Measurements from ENCODE around the gene NPPC.

NPPC gene

GRCh38 chr2:231923951-231924888 is 2.0 kb downstream of the NPPC start:
- no peak for ATAC-seq
- TF ChIP-seq BACH2 (CRISPR knock-in tag; IDR thresholded peaks at IDR 0.05; ENCODE audit: borderline replicate concordance) = no peak
- no peak for TF ChIP-seq CREB5 (CRISPR knock-in tag; IDR thresholded peaks at IDR 0.05; ENCODE audit: low read depth)
- TF ChIP-seq ZNF565 (CRISPR knock-in tag; conservative IDR thresholded peaks at IDR 0.05; ENCODE audit: low read depth) = no peak
- TF ChIP-seq, protein P1, sequence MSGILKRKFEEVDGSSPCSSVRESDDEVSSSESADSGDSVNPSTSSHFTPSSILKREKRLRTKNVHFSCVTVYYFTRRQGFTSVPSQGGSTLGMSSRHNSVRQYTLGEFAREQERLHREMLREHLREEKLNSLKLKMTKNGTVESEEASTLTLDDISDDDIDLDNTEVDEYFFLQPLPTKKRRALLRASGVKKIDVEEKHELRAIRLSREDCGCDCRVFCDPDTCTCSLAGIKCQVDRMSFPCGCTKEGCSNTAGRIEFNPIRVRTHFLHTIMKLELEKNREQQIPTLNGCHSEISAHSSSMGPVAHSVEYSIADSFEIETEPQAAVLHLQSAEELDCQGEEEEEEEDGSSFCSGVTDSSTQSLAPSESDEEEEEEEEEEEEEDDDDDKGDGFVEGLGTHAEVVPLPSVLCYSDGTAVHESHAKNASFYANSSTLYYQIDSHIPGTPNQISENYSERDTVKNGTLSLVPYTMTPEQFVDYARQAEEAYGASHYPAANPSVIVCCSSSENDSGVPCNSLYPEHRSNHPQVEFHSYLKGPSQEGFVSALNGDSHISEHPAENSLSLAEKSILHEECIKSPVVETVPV (CRISPR knock-in tag; IDR thresholded peaks at IDR 0.05) = no peak

DNA sequence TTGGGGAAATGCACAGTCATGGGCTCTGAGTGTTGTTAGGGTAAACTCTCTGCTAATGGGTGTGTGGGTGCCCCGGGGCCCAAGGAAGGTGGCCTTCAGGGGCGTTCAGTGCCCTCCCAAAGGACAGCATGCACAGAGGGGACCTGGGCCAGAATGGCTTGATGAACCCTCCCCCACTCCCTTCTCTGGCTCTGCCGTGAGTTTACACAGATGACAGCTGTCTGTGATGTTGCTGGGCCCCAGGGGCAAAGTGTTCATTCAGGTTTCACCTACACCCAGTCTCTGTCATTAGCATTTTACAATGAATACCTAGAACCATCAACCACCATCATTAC is 3.2 kb downstream of the NPPC start:
- no peak for ATAC-seq
- TF ChIP-seq ISL1 (CRISPR knock-in tag; IDR thresholded peaks at IDR 0.05) (no peak), ARNTL (CRISPR knock-in tag; IDR thresholded peaks at IDR 0.05; ENCODE audit: borderline replicate concordance, low read depth) (no peak), ZC3H10 (CRISPR knock-in tag; IDR thresholded peaks at IDR 0.05) (no peak), PPARA (CRISPR knock-in tag; IDR thresholded peaks at IDR 0.05; ENCODE audit: borderline replicate concordance) (no peak), RARB (CRISPR knock-in tag; IDR thresholded peaks at IDR 0.05) (no peak), ZFP30 (CRISPR knock-in tag; IDR thresholded peaks at IDR 0.05) (no peak), TSHZ2 (CRISPR knock-in tag; IDR thresholded peaks at IDR 0.05) (no peak), ZNF70 (CRISPR knock-in tag; IDR thresholded peaks at IDR 0.05) (no peak), PATZ1 (CRISPR knock-in tag; IDR thresholded peaks at IDR 0.05; ENCODE audit: borderline replicate concordance) (no peak), GLIS3 (CRISPR knock-in tag; IDR thresholded peaks at IDR 0.05) (no peak), ZNF8 (CRISPR knock-in tag; IDR thresholded peaks at IDR 0.05) (no peak), TOX (CRISPR knock-in tag; IDR thresholded peaks at IDR 0.05; ENCODE audit: borderline replicate concordance) (no peak), ESRRG (CRISPR knock-in tag; IDR thresholded peaks at IDR 0.05) (no peak), ZNF565 (CRISPR knock-in tag; conservative IDR thresholded peaks at IDR 0.05; ENCODE audit: low read depth) (no peak), TCF4 (CRISPR knock-in tag; IDR thresholded peaks at IDR 0.05; ENCODE audit: borderline replicate concordance) (no peak), CREB5 (CRISPR knock-in tag; IDR thresholded peaks at IDR 0.05; ENCODE audit: low read depth) (no peak)
- TF ChIP-seq, protein P1 (CRISPR knock-in tag; IDR thresholded peaks at IDR 0.05) = no peak
- TF ChIP-seq, protein P2, sequence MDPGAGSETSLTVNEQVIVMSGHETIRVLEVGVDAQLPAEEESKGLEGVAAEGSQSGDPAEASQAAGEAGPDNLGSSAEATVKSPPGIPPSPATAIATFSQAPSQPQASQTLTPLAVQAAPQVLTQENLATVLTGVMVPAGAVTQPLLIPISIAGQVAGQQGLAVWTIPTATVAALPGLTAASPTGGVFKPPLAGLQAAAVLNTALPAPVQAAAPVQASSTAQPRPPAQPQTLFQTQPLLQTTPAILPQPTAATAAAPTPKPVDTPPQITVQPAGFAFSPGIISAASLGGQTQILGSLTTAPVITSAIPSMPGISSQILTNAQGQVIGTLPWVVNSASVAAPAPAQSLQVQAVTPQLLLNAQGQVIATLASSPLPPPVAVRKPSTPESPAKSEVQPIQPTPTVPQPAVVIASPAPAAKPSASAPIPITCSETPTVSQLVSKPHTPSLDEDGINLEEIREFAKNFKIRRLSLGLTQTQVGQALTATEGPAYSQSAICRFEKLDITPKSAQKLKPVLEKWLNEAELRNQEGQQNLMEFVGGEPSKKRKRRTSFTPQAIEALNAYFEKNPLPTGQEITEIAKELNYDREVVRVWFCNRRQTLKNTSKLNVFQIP (CRISPR knock-in tag; IDR thresholded peaks at IDR 0.05; ENCODE audit: borderline replicate concordance, low read depth) = no peak

All from SK-N-SH treated with all-trans-retinoic acid at 6 μM for 48 hours (cell line).